ENCODE measurements around the gene CCNC. TPM values are rescaled to one million over a fixed set of nuclear protein-coding genes. Genes with fewer than 3 reads are reported as not detected.

CCNC gene
- total RNA-seq, 6 experiments from 2014 or later = 30.8 to 45.5 (median 36.0) TPM

- TF ChIP-seq CTCF (IDR thresholded peaks at IDR 0.05) (no peak), POLR2A (IDR thresholded peaks at IDR 0.05) (no peak)
- ATAC-seq (no peak), DNase-seq (no peak)
- H3K27ac ChIP-seq = no peak within 1 kb of the TSS
- no peaks in the 10 kb centered on the region for H3K9me3 ChIP-seq
- no peak within 1 kb of the TSS for H3K4me3 ChIP-seq
- H3K4me1 ChIP-seq = peaks cover 0 to 22% (median 5%) of the 10 kb centered on the region in 4 donors
- 1% methylated on average over 10 of the region's 54 CpGs for WGBS (ENCODE audit: insufficient coverage, low coverage, low lambda C conversion rate, missing lambda C conversion rate)
- intact Hi-C loops (cut with DNase I) = no loop called here
- H3K27me3 ChIP-seq = peaks cover 0 to 67% of the 10 kb centered on the region in 2 donors
- H3K36me3 ChIP-seq = no peaks in the 10 kb centered on the region
Observed at GRCh38 chr6:99606656-99607415, 38.4 kb upstream of the CCNC start, which contains the start of gene PRDM13. TSS of gene PRDM13 (plus strand) at chr6:99606833. CDS start at chr6:99607035, 202 bp downstream.

- 8% methylated on average over 16 of the region's 16 CpGs for WGBS (ENCODE audit: insufficient coverage, low coverage, low lambda C conversion rate, missing lambda C conversion rate)
Observed at GRCh38 chr6:99605911-99606655, 37.6 kb upstream of the CCNC start.

GRCh38 chr6:99605074-99605734 lies 36.7 kb upstream of the CCNC start:
- Histone ChIP-seq H3K4me1 (peaks cover 0 to 22% (median 5%) of the 10 kb centered on the region in 4 donors), H3K27ac (no peak overlapping the region), H3K27me3 (peaks cover 0 to 69% of the 10 kb centered on the region in 2 donors), H3K9me3 (no peaks in the 10 kb centered on the region), H3K36me3 (no peaks in the 10 kb centered on the region), H3K4me3 (no peak overlapping the region)
- no peak for DNase-seq
- no peak for ATAC-seq
- TF ChIP-seq CTCF (IDR thresholded peaks at IDR 0.05) (peak in 1 of 4 donors; percentile 6), POLR2A (IDR thresholded peaks at IDR 0.05) (no peak)
- intact Hi-C loops (cut with DNase I) = no loop called here
- 14% methylated on average over 15 of the region's 20 CpGs for WGBS (ENCODE audit: insufficient coverage, low coverage, low lambda C conversion rate, missing lambda C conversion rate)

More at GRCh38 chr6:99605911-99606655, 37.6 kb upstream of the CCNC start:
- Histone ChIP-seq H3K4me3 (no peak overlapping the region), H3K9me3 (no peaks in the 10 kb centered on the region), H3K4me1 (peaks cover 0 to 22% (median 5%) of the 10 kb centered on the region in 4 donors), H3K36me3 (no peaks in the 10 kb centered on the region), H3K27me3 (peaks cover 0 to 69% of the 10 kb centered on the region in 2 donors), H3K27ac (no peak overlapping the region)
- DNase-seq (no peak), ATAC-seq (no peak)
- TF ChIP-seq POLR2A (IDR thresholded peaks at IDR 0.05) (no peak), CTCF (IDR thresholded peaks at IDR 0.05) (no peak)
- intact Hi-C loops (cut with DNase I) = no loop called here

GRCh38 chr6:99604166-99605073 lies 36.0 kb upstream of the CCNC start:
- peaks cover 0 to 22% (median 5%) of the 10 kb centered on the region in 4 donors for H3K4me1 ChIP-seq
- no peaks in the 10 kb centered on the region for H3K9me3 ChIP-seq
- intact Hi-C loops (cut with DNase I) = no loop called here
- no peak for DNase-seq
- TF ChIP-seq POLR2A (IDR thresholded peaks at IDR 0.05) = no peak
- TF ChIP-seq CTCF (IDR thresholded peaks at IDR 0.05) = no peak
- no peak for ATAC-seq
- H3K4me3 ChIP-seq = peak overlapping the region in 2 of 3 donors; percentile 30 to 33
- H3K27me3 ChIP-seq = peaks cover 0 to 69% of the 10 kb centered on the region in 2 donors
- 3% methylated on average over 19 of the region's 31 CpGs for WGBS (ENCODE audit: insufficient coverage, low coverage, low lambda C conversion rate, missing lambda C conversion rate)
- no peaks in the 10 kb centered on the region for H3K36me3 ChIP-seq
- H3K27ac ChIP-seq = no peak overlapping the region

All from right lobe of liver (tissue), 6 donors.